GM12801 (cell line): Measurements from ENCODE around the gene KCTD17.

ENCODE experiments used
- CTCF ChIP-seq: IDR thresholded peaks from one replicate; pipeline ENCODE4 v1.5.1; 2011; ENCODE audit warnings: control low read depth; ENCODE audit not compliant: insufficient read length; ENCODE audit errors: extremely low read depth

KCTD17 gene

DNA sequence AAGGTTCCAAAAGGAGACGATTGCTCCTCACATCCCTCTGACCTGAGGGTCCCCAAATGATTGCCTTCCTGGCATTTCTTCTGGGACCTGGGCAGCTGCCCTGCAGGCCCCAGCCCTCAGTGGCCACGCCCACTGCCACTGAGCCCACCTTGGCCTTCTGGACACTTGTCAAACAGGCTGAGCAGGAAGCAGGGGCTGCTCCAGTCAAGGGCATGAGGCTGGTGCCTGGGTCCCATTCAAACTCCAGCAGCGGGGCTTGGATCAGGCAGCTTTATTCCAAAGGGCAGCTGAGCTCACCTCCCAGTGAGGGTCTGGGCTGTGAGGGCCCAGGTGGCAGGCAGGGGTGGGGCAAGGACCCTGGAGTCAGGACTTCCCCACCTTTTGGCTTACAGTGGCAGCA lies 13.6 kb downstream of the KCTD17 start:
- no peak for TF ChIP-seq CTCF

DNA sequence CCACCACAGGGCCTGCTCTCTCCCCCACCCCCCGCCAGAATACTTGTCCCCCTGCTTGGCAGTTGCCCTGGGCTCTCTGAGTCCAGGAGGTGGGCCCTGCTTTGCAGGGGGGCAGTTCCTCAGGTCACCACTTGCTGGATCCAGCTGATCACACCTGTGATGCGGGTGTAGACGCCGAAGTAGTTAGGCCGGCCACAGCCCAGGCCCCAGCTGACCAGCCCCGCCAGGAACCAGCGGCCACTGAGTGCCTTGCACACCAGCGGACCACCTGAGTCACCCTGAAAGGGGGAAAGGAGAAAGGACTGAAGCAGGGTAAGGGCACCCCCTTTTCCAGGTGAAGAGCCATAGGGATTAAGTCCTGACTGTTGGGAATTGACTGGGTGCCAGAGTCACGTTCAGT lies 14.4 kb downstream of the KCTD17 start:
- no peak for TF ChIP-seq CTCF

DNA sequence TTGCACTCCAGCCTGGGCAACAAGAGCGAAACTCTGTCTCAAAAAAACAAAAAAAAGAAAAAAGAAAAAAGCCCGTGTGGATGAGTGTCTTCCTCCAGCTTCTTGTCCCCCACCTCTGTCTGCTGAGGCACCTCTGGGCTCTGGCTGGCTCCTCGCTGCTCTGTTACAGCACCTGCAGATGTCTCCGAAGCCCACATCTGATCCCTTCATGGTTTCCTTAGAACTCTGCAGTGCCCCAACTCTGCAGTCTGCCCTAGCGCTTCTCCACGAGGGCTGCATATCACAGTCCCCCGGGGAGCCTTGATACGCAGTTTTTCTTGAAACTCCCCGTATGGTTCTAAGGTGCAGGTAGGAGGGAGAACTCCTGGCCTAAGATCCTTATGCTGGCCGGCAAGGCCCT lies 15.9 kb downstream of the KCTD17 start:
- no peak for TF ChIP-seq CTCF

GRCh38 chr22:37068859-37069258 lies 17.3 kb downstream of the KCTD17 start:
- no peak for TF ChIP-seq CTCF

- TF ChIP-seq CTCF: no peak
Observed at GRCh38 chr22:37069319-37069718, 17.8 kb downstream of the KCTD17 start.

- TF ChIP-seq CTCF: no peak
Observed at GRCh38 chr22:37069719-37070118, 18.2 kb downstream of the KCTD17 start.

- TF ChIP-seq CTCF: no peak
Observed at GRCh38 chr22:37070334-37070733, 18.8 kb downstream of the KCTD17 start.

DNA sequence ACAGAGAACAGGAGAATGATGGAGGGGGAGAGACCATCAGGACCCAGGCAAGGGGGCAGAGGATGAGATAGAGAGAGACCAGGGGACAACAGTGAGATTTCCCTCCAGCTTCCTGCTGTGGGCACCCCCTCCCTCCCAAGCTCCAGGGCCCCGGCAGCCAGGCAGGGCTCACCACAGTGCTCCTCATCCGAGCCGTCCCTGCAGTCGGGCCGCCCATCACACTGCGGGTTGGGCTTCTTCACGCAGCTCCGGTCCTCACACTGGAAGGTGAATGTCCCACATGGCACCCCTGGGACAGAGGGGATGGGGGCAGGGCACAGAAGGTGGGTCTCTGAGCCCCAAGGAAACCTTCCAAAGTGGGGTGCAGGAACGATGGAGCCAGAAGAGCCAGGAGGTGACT lies 19.2 kb downstream of the KCTD17 start:
- no peak for TF ChIP-seq CTCF
